Cardiac muscle cell (in vitro differentiated cells and primary cell): ENCODE results near the gene JMJD1C. TPM values are rescaled to one million over a fixed set of nuclear protein-coding genes. Genes with fewer than 3 reads are reported as not detected.

ENCODE experiments used
- DNase-seq, 2 donors: peaks; one replicate each; pipeline versions ENCODE4 v3.0.0 to v3.0.0-alpha.2; 2010 to 2017; ENCODE audit warnings: low read depth in 1 of 2, low spot score in 1 of 2
- H3K27ac ChIP-seq: fragments of 200-600 bp; sonication (generic); 2 replicates; pipeline ENCODE4 v1.5.1; 2016
- H3K27me3 ChIP-seq: fragments of 200-600 bp; sonication (generic); 2 replicates; pipeline ENCODE4 v1.6.0; 2016; ENCODE audit warnings: control low read depth
- H3K36me3 ChIP-seq: fragments of 200-600 bp; sonication (generic); 2 replicates; pipeline ENCODE4 v1.5.1; 2016; ENCODE audit warnings: control low read depth
- H3K4me1 ChIP-seq: fragments of 200-600 bp; sonication (generic); 2 replicates; pipeline ENCODE4 v1.8.1; 2017; ENCODE audit warnings: low read depth, mild to moderate bottlenecking, mixed run types
- H3K4me3 ChIP-seq: fragments of 200-600 bp; sonication (generic); 2 replicates; pipeline ENCODE4 v1.5.1; 2016; ENCODE audit warnings: mild to moderate bottlenecking
- H3K9me3 ChIP-seq: fragments of 200-600 bp; sonication (generic); 2 replicates; pipeline ENCODE4 v1.5.1; 2017; ENCODE audit warnings: low read depth, mild to moderate bottlenecking, control low read depth
- CTCF ChIP-seq: IDR thresholded peaks from 2 replicates; pipeline ENCODE4 v1.5.1; 2012; ENCODE audit warnings: low read depth, mild to moderate bottlenecking, low read length
- polyA plus RNA-seq: library from polyadenylated mRNA; unstranded; fragments of >200 nt; fragmentation: Nextera tagmentation; extraction: Ambion mirVana; gene quantifications from 2 replicates; pipeline ENCODE4 v1.2.1, GENCODE V29; 2016
- total RNA-seq: library from RNA; depleted of rRNA; stranded (reverse); fragments of >200 nt; gene quantifications from 2 replicates; pipeline ENCODE4 v1.2.3, GENCODE V29; 2016

JMJD1C gene
- total and polyA plus RNA-seq, 2 experiments from 2014 or later: 59.1 to 144 TPM

- no peak for DNase-seq
- peaks cover 15% of the 10 kb centered on the region for H3K4me1 ChIP-seq
- no peaks in the 10 kb centered on the region for H3K27me3 ChIP-seq
- H3K27ac ChIP-seq: peak overlapping the region; percentile 60
- H3K4me3 ChIP-seq: no peak overlapping the region
- no peak for TF ChIP-seq CTCF
- no peaks in the 10 kb centered on the region for H3K36me3 ChIP-seq
- no peaks in the 10 kb centered on the region for H3K9me3 ChIP-seq
These were observed 243.8 kb downstream of the JMJD1C start for GRCh38 chr10:63221950-63222349.

GRCh38 chr10:63219749-63220148 is 246.0 kb downstream of the JMJD1C start:
- Histone ChIP-seq H3K4me1 (peaks cover 15% of the 10 kb centered on the region), H3K9me3 (no peaks in the 10 kb centered on the region), H3K27ac (peak overlapping the region; percentile 62), H3K4me3 (no peak overlapping the region), H3K27me3 (no peaks in the 10 kb centered on the region), H3K36me3 (peaks cover 11% of the 10 kb centered on the region)
- DNase-seq: no peak
- no peak for TF ChIP-seq CTCF

GRCh38 chr10:63217120-63217605 is 248.6 kb downstream of the JMJD1C start:
- TF ChIP-seq CTCF: peak; percentile 55
- Histone ChIP-seq H3K27ac (peak overlapping the region; percentile 42), H3K4me1 (peaks cover 20% of the 10 kb centered on the region), H3K4me3 (no peak overlapping the region), H3K36me3 (peaks cover 27% of the 10 kb centered on the region), H3K9me3 (no peaks in the 10 kb centered on the region), H3K27me3 (no peaks in the 10 kb centered on the region)
- DNase-seq: peak; percentile 68 to 69

- H3K4me3 ChIP-seq: no peak overlapping the region
- peak overlapping the region; percentile 56 for H3K27ac ChIP-seq
- H3K9me3 ChIP-seq: no peaks in the 10 kb centered on the region
- no peaks in the 10 kb centered on the region for H3K27me3 ChIP-seq
- peaks cover 27% of the 10 kb centered on the region for H3K36me3 ChIP-seq
- peaks cover 31% of the 10 kb centered on the region for H3K4me1 ChIP-seq
- no peak for TF ChIP-seq CTCF
- peak in 1 of 2 donors; percentile 51 for DNase-seq
These were observed 251.2 kb downstream of the JMJD1C start for GRCh38 chr10:63214571-63214970.

GRCh38 chr10:63213489-63213888 is 252.3 kb downstream of the JMJD1C start:
- no peaks in the 10 kb centered on the region for H3K9me3 ChIP-seq
- TF ChIP-seq CTCF: no peak
- H3K4me1 ChIP-seq: peaks cover 37% of the 10 kb centered on the region
- no peak for DNase-seq
- no peaks in the 10 kb centered on the region for H3K27me3 ChIP-seq
- H3K4me3 ChIP-seq: no peak overlapping the region
- peaks cover 27% of the 10 kb centered on the region for H3K36me3 ChIP-seq
- H3K27ac ChIP-seq: peak overlapping the region; percentile 56
